ENCODE measurements around the gene PAPPA2. TPM values are rescaled to one million over a fixed set of nuclear protein-coding genes. Genes with fewer than 3 reads are reported as not detected.

Gene PAPPA2
- total and polyA plus RNA-seq, 2 of the 8 experiments (the other 6 are each of a cell fraction or from before 2014, with no cell fraction given), result 0.08 to 0.88 TPM

DNA sequence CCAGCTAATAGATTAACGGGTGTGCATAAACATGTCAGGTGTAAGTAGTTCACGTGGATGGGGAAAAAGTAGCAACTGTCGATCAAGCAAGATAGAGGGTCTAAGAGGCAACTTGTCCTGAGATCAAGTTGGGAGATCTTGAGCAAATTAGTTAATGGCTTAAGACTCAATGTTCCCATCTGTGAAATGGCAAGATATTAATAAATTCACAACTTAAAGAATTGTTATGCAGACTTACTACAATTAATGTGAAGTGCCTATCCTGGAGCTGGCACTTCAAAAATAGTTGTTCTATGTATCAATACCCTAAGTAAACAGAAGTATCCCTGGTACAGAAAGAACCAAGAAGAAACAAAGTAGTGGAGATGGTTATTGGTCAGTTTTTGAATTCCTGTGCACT lies 389.1 kb downstream of the PAPPA2 start:
- CTCF ChIA-PET (ENCODE audit: partially characterized antibody), result interaction anchor here (0.7 kb wide), 1 partner anchor 1365 kb away, joined by 3 read pairs; no protein-coding TSS in a partner anchor
- FAIRE-seq, result no peak

More for the DNA sequence above, 389.1 kb downstream of the PAPPA2 start:
- H3K18ac ChIP-seq (ENCODE audit: extremely low read depth, low read length), result no peak overlapping the region
- no peak overlapping the region for H2BK15ac ChIP-seq (ENCODE audit: low read length)
- no peak overlapping the region for H4K8ac ChIP-seq (ENCODE audit: extremely low read depth, insufficient read depth, low read length)
- H3K4me3 ChIP-seq (ENCODE audit: extremely low read depth in 1 of 4, insufficient read depth in 2 of 4, low read depth in 3 of 4, low read length in 4 of 4), result no peak overlapping the region
- H3K14ac ChIP-seq (ENCODE audit: insufficient read length), result no peak overlapping the region
- H3K4me1 ChIP-seq (replicated peaks in 1 of 4; ENCODE audit: control insufficient read depth in 3 of 4, insufficient read depth in 4 of 4, low read length in 3 of 4), result no peaks in the 10 kb centered on the region
- no peak overlapping the region for H2BK5ac ChIP-seq (ENCODE audit: low read depth, low read length)
- H2AFZ ChIP-seq (ENCODE audit: low read length), result no peak overlapping the region
- H3K79me2 ChIP-seq (ENCODE audit: control insufficient read depth in 1 of 2, insufficient read depth in 2 of 2, low read length in 2 of 2), result no peaks in the 10 kb centered on the region
- H3K56ac ChIP-seq (replicated peaks; ENCODE audit: insufficient read length, low read depth, low read length), result no peak overlapping the region
- H4K91ac ChIP-seq (replicated peaks; ENCODE audit: insufficient read length, low read length), result no peak overlapping the region
- H3K23ac ChIP-seq (ENCODE audit: insufficient read length), result no peak overlapping the region
- no peak overlapping the region for H4K5ac ChIP-seq (ENCODE audit: insufficient read length, low read depth, low read length)
- no peak overlapping the region for H3K27ac ChIP-seq (ENCODE audit: low read depth, low read length)
- H2BK20ac ChIP-seq (ENCODE audit: low read length), result no peak overlapping the region
- H2BK12ac ChIP-seq (ENCODE audit: low read depth, low read length), result no peak overlapping the region
- H2AK5ac ChIP-seq (ENCODE audit: low read depth, low read length), result no peak overlapping the region
- H3K9me3 ChIP-seq (ENCODE audit: insufficient read depth in 2 of 2, low read depth in 1 of 2, low read length in 1 of 2), result no peaks in the 10 kb centered on the region
- H3K36me3 ChIP-seq (ENCODE audit: control insufficient read depth in 2 of 4, insufficient read depth in 4 of 4, low read length in 3 of 4), result no peaks in the 10 kb centered on the region
- POLR2A ChIA-PET (ENCODE audit: partially characterized antibody), result no interaction called here
- H3K4ac ChIP-seq (replicated peaks; ENCODE audit: insufficient read length, low read depth, low read length), result no peak overlapping the region
- no peaks in the 10 kb centered on the region for H3K27me3 ChIP-seq (replicated peaks in 1 of 4; ENCODE audit: control insufficient read depth in 3 of 4, extremely low read depth in 1 of 4, insufficient read depth in 3 of 4, low read length in 3 of 4)
- no peaks in the 10 kb centered on the region for H4K20me1 ChIP-seq (replicated peaks in 1 of 2; ENCODE audit: control insufficient read depth in 1 of 2, insufficient read depth in 2 of 2, low read length in 2 of 2)
- no peak overlapping the region for H2BK120ac ChIP-seq (replicated peaks; ENCODE audit: low read depth, low read length)
- H3K79me1 ChIP-seq (ENCODE audit: low read depth, low read length), result no peaks in the 10 kb centered on the region
- 88% methylated on average over 3 of the region's 3 CpGs; no CpG with 5 or more reads in 1 of the 2 experiments for WGBS, 2 experiments (ENCODE audit: extremely low coverage in 1 of 2, insufficient coverage in 1 of 2, insufficient read length in 1 of 2, insufficient replicate concordance in 2 of 2, low coverage in 1 of 2, low lambda C conversion rate in 2 of 2, missing lambda C conversion rate in 1 of 2)
- no peaks in the 10 kb centered on the region for H3K23me2 ChIP-seq (ENCODE audit: low read depth, low read length)
- H3K4me2 ChIP-seq (ENCODE audit: insufficient read depth in 1 of 2, low read depth in 2 of 2, low read length in 2 of 2), result no peak overlapping the region
- DNase-seq (ENCODE audit: low read depth in 1 of 2, low spot score in 2 of 2), result no peak
- H3K9ac ChIP-seq (replicated peaks in 1 of 4; ENCODE audit: extremely low read depth in 1 of 4, low read depth in 3 of 4, low read length in 3 of 4), result no peak overlapping the region
